Skeletal muscle tissue (tissue), 4 donors: ENCODE data around the gene LHFPL2. TPM values are rescaled to one million over a fixed set of nuclear protein-coding genes. Genes with fewer than 3 reads are reported as not detected.
A peak's percentile ranks its signal among the peaks of the same experiment; 100 is the strongest.

ENCODE experiments used
- H3K27ac ChIP-seq: one replicate; pipeline ENCODE4 v1.7.0; 2013; ENCODE audit warnings: mild to moderate bottlenecking, low read depth, low read length, inconsistent platforms
- H3K27me3 ChIP-seq, 3 donors: one replicate each; pipeline ENCODE4 v1.7.0; 2013; ENCODE audit warnings: low read length in 3 of 3; ENCODE audit not compliant: control insufficient read depth in 3 of 3, insufficient read depth in 3 of 3
- H3K36me3 ChIP-seq, 3 donors: one replicate each; pipeline ENCODE4 v1.7.0; 2013; ENCODE audit warnings: low read length in 3 of 3; ENCODE audit not compliant: control insufficient read depth in 3 of 3, insufficient read depth in 3 of 3
- H3K4me1 ChIP-seq, 3 donors: one replicate each; pipeline ENCODE4 v1.7.0; 2013; ENCODE audit warnings: low read length in 3 of 3, mild to moderate bottlenecking in 3 of 3; ENCODE audit not compliant: control insufficient read depth in 3 of 3, insufficient read depth in 3 of 3
- H3K4me3 ChIP-seq, 3 donors: one replicate each; pipeline ENCODE4 v1.7.0; 2013; ENCODE audit warnings: low read length in 3 of 3
- H3K9ac ChIP-seq, 3 donors: one replicate each; pipeline ENCODE4 v1.7.0; 2013; ENCODE audit warnings: low read length in 3 of 3, mild to moderate bottlenecking in 3 of 3, moderate library complexity in 2 of 3, low read depth in 1 of 3
- H3K9me3 ChIP-seq, 3 donors: one replicate each; pipeline ENCODE4 v1.7.0; 2013; ENCODE audit warnings: low read length in 3 of 3; ENCODE audit not compliant: control insufficient read depth in 3 of 3
- total RNA-seq: library from RNA; depleted of rRNA; stranded (reverse); fragments of >200 nt; gene quantifications from one replicate; pipeline ENCODE4 v1.2.3, GENCODE V29; 2014
- donor health status: Osteomylitis.

The LHFPL2 gene
- total RNA-seq, 1 donor from 2014 or later = 54.8 TPM

- Histone ChIP-seq H3K9ac (no peak overlapping the region), H3K27me3 (no peaks in the 10 kb centered on the region), H3K36me3 (no peaks in the 10 kb centered on the region), H3K27ac (no peak overlapping the region), H3K4me1 (peaks cover 0 to 4% (median 0%) of the 10 kb centered on the region in 3 donors), H3K9me3 (no peaks in the 10 kb centered on the region), H3K4me3 (no peak overlapping the region)
Observed at GRCh38 chr5:78654386-78654785, 5.8 kb upstream of the LHFPL2 start.

- Histone ChIP-seq H3K9me3 (no peaks in the 10 kb centered on the region), H3K4me1 (peaks cover 0 to 2% (median 2%) of the 10 kb centered on the region in 3 donors), H3K4me3 (no peak overlapping the region)
Observed at GRCh38 chr5:78653681-78654366, 5.3 kb upstream of the LHFPL2 start.

GRCh38 chr5:78653031-78653430, 4.5 kb upstream of the LHFPL2 start:
- H3K36me3 ChIP-seq = no peaks in the 10 kb centered on the region
- H3K9ac ChIP-seq = no peak overlapping the region
- peaks cover 0 to 2% (median under 1%) of the 10 kb centered on the region in 3 donors for H3K4me1 ChIP-seq
- no peak overlapping the region for H3K27ac ChIP-seq
- no peaks in the 10 kb centered on the region for H3K9me3 ChIP-seq
- H3K4me3 ChIP-seq = no peak overlapping the region
- H3K27me3 ChIP-seq = no peaks in the 10 kb centered on the region

More at GRCh38 chr5:78653681-78654366, 5.3 kb upstream of the LHFPL2 start:
- no peak overlapping the region for H3K27ac ChIP-seq
- no peak overlapping the region for H3K9ac ChIP-seq
- H3K27me3 ChIP-seq = no peaks in the 10 kb centered on the region
- H3K36me3 ChIP-seq = no peaks in the 10 kb centered on the region

GRCh38 chr5:78651468-78651867, 2.9 kb upstream of the LHFPL2 start:
- H3K4me1 ChIP-seq = peaks cover 6 to 14% (median 12%) of the 10 kb centered on the region in 3 donors
- no peaks in the 10 kb centered on the region for H3K9me3 ChIP-seq
- H3K4me3 ChIP-seq = no peak overlapping the region
- H3K9ac ChIP-seq = no peak overlapping the region
- no peaks in the 10 kb centered on the region for H3K36me3 ChIP-seq
- H3K27me3 ChIP-seq = no peaks in the 10 kb centered on the region
- no peak overlapping the region for H3K27ac ChIP-seq

- Histone ChIP-seq H3K36me3 (no peaks in the 10 kb centered on the region), H3K27me3 (no peaks in the 10 kb centered on the region), H3K4me1 (peaks cover 9 to 14% (median 12%) of the 10 kb centered on the region in 3 donors), H3K9ac (no peak overlapping the region), H3K9me3 (no peaks in the 10 kb centered on the region), H3K4me3 (no peak overlapping the region), H3K27ac (no peak overlapping the region)
Observed at GRCh38 chr5:78650531-78650930, 2.0 kb upstream of the LHFPL2 start.

GRCh38 chr5:78649861-78650496, 1.4 kb upstream of the LHFPL2 start:
- H3K4me3 ChIP-seq = no peak overlapping the region
- no peak overlapping the region for H3K9ac ChIP-seq
- H3K9me3 ChIP-seq = no peaks in the 10 kb centered on the region
- H3K27ac ChIP-seq = no peak overlapping the region
- no peaks in the 10 kb centered on the region for H3K36me3 ChIP-seq
- no peaks in the 10 kb centered on the region for H3K27me3 ChIP-seq
- peaks cover 9 to 14% (median 12%) of the 10 kb centered on the region in 3 donors for H3K4me1 ChIP-seq

GRCh38 chr5:78649211-78649695, 681 bp upstream of the LHFPL2 start:
- Histone ChIP-seq H3K27ac (peak overlapping the region; percentile 77), H3K4me3 (peak overlapping the region; percentile 51 to 82 (median 69)), H3K9me3 (no peaks in the 10 kb centered on the region), H3K36me3 (no peaks in the 10 kb centered on the region), H3K4me1 (peaks cover 9 to 14% (median 12%) of the 10 kb centered on the region in 3 donors), H3K9ac (peak overlapping the region; percentile 70 to 81 (median 71)), H3K27me3 (no peaks in the 10 kb centered on the region)

GRCh38 chr5:78647838-78648358, 674 bp downstream of the LHFPL2 start:
- Histone ChIP-seq H3K9ac (peak overlapping the region; percentile 70 to 83 (median 82)), H3K36me3 (no peaks in the 10 kb centered on the region), H3K4me1 (peaks cover 9 to 14% (median 12%) of the 10 kb centered on the region in 3 donors), H3K27me3 (no peaks in the 10 kb centered on the region), H3K4me3 (peak overlapping the region; percentile 66 to 82 (median 81)), H3K27ac (peak overlapping the region; percentile 80), H3K9me3 (no peaks in the 10 kb centered on the region)

GRCh38 chr5:78647351-78647818, 1.2 kb downstream of the LHFPL2 start:
- Histone ChIP-seq H3K27me3 (no peaks in the 10 kb centered on the region), H3K4me3 (peak overlapping the region; percentile 66 to 82 (median 81)), H3K9me3 (no peaks in the 10 kb centered on the region), H3K9ac (peak overlapping the region; percentile 70 to 83 (median 82)), H3K27ac (peak overlapping the region; percentile 80), H3K4me1 (peaks cover 9 to 14% (median 12%) of the 10 kb centered on the region in 3 donors), H3K36me3 (no peaks in the 10 kb centered on the region)
